DMS114 treated with DMSO at 0.1 percent for 48 hours (cell line): ENCODE data around the gene SSH2.
"Not testable (repeated sequence)": the region's sequence is repeated elsewhere in the genome, so short reads cannot be mapped to it uniquely, and the experiment has no call there.

Source experiments
- DNase-seq: peaks from one replicate; lab custom pipeline; 2025; ENCODE audit not compliant: unreplicated experiment; lab: John Stamatoyannopoulos, UW

SSH2 gene

DNA sequence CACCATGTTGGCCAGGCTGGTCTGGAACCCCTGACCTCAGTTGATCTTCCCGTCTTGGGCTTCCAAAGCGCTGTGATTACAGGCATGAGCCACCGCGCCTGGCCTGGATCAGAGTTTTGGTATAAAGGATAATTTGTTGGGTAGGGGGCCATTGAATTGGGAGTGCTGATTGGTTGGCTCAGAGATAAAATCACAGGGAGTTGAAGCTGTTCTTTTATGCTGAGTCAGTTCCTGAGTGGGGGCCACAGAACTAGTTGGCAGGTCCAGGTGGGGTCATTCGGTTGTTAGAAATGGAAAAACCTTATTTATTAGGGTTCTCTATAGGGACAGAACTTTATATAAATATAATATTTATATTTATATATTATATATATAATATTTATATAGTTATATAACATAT lies 147.1 kb downstream of the SSH2 start:
- DNase-seq: no peak

DNA sequence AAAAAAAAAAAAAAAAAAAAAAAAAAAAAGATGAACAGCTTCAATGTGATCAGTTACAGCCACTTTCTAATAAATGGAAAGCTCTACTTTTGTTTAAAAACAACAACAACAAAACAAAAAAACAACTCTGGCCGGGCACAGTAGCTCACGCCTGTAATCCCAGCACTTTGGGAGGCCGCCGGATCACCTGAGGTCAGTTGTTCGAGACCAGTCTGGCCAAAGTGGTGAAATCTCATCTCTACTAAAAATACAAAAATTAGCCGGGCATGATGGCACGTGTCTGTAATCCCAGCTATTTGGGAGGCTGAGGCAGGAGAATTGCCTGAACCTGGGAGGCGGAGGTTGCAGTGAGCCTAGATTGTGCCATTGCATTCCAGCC lies 150.2 kb downstream of the SSH2 start:
- DNase-seq: not testable (repeated sequence)

DNA sequence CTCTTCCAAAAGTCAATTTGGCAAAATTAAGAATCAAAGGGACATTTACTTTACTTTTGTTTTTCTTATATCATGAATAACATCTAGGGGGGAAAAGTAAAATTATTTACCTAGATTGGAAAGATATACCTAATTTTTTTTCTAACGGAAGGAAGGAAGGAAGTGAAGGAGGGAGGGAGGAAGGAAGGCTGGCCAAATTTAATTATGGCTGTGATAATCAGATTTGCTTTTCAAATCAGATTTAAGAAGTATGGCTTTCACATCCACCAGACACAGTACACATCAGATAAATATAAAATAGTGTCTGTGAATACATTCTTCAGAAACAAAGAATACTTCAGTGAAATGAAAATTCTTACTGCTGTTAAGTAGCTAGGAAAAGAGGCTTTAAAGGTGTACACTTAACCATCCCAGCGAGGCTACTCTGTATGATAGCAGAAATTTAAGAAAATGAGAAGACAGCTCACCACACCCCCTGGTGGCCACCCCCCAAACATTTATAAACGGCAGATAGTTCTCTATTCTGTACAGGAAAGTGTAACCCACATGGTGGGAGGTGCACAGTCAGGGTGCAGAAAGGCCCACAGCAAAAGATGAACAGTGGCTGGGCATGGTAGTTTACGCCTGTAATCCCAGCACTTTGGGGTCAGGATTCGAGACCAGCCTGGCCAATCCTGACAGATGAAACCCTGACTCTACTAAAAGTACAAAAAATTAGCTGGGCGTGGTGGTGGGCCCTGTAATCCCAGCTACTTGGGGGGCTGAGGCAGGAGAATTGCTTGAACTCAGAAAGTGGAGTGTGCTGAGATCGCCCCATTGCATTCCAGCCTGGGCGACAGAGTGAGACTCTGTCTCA lies 150.8 kb downstream of the SSH2 start:
- peak; percentile 36 for DNase-seq

DNA sequence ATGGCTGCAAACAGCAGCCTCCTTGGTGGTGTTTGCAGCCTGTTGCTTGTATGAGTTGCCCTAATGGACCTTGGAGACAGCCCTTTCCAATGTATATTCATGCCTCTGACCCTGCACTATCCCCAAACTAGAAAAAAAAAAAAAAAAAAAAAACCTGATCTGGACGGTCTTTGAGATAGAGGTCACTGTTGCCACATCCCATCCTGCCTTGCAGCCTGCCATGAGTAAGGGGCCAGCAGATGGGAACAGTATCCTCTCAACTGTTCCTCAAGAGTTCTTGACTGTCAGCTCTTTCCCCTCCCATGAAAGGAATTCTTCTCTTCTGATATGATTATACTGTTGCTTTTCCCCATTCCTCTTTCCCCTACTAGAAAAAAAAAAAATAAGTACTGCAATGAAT lies 152.4 kb downstream of the SSH2 start:
- no peak for DNase-seq

DNA sequence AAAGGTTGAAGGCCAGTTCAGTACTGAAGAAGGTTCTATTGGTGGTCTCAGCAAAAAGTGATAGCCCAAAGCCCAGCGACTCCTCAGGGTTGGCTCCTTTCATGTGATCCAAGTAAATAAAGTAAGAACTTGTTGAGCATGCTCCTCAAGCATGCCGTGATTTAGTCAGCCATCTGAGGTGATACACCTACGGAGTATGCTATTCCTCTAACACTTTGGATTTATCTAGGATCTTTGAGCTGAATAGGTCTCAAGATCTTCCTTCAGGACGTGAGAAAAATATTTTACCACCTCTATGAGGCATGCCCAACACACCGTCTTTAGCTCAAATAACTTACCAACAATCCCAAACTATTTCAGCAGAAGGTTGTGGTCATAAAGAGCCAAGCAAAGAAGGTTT lies 154.0 kb downstream of the SSH2 start:
- no peak for DNase-seq

DNA sequence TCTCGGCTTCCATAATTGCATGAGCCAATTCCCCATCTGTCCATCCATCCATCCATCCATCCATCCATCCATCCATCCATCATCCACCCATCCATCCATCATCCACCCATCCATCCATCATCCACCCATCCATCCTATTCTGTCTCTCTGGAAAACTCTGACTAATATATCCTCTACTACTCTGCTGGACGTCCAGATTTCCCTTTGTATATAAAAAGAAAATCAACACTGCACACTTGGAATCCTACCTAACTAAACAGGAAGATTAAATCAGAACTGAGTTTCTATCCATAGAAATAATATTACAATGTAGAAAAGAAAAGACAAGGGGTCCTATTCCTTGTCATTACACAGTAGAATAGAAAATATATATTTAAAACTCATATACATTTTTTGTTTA lies 157.0 kb downstream of the SSH2 start:
- DNase-seq: no peak

DNA sequence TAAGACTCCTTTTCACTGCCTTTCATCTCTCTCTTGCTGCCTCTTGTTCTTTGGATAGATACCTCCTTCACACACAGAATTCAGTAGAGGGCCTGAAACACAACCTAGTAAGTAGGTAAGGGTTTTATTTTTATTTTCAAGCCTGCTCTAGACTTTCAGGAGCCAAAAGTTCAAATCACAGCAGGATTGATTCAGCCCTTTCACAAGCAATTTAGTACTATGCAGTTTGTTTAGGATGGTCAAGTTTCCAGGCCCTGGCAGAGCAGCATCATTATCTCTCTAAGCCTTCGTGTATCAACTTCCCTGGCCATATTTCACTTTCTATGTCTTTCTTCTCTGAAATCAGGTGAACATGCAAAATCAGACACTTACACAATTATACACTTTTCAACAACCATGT lies 158.5 kb downstream of the SSH2 start:
- DNase-seq: no peak

DNA sequence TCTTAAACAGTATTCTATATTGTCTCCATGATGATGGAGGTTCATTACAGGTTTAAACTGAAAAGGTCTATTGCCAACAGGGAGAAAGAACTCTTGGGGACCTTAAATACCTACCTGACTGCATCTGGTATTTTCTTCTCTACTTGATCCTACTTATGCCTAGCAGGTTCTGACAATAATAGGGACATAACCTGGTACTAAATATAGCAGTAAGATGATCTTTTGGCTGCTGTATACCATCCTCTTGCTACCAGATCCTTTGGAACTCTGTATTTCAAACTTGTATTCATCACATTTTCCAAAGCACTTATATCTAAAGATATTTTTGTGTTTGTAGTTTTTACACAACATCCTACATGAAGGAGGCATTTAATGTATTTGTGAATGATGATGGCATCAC lies 160.8 kb downstream of the SSH2 start:
- DNase-seq: no peak

DNA sequence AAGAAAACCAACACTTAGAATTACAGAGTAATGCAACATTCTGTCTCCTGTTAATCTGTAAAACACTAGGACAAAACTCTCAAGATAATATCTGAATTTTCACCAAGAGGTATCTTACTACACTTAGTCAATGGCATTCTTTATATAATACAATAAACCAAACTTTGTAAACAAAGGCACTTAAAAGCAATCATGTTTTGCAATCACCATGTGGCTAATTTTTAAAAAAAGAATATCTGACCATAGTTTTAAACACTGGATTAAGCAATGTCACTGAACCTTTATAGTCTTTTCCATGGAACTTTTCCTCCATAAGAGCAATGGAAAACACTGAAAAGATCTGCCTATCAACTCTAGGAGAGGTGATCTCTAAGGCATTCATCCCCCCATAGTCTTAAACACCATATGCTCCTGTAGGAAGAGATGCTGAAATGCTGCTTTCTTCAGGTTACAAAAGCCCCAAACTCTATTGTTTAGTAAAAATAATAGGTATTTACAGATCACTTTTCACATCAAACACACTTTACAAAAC lies 163.2 kb downstream of the SSH2 start:
- no peak for DNase-seq

DNA sequence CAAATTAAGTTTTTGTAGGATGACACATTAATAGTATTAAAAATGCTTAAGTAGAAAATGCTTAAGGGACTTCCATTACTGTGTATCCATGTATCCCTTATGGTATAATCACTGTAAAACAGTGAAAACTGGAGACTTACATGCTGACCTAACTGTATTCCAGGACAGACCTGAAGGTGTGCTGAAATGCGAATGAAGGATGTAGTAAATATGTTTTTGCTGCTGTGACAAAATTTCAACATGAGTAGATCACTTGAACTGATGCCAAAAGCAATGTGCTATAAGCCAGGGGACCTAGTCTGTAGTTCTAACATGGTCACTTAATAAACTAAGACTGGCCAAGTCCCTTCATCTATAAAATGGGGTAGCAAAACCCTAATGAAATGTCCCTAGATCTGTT lies 165.3 kb downstream of the SSH2 start:
- no peak for DNase-seq

DNA sequence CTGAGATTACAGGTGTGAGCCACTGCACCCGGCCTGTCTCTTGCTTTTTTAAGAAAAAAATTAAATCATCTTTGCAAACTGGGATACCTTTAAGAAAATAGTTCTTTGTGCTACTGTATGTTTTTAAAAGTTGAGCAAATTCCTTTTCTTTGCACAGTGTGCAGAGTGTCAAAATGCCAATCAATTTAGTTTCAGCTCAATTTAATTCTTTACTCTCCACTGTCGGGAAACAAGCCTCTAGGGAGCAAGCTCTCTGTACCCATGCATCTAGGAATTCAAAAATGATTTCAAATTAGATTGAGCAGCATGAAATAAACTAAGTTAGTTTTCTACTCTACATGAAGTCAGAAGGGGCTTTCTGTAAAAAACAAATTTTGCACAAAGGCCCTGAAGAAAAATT lies 165.8 kb downstream of the SSH2 start:
- DNase-seq: no peak

DNA sequence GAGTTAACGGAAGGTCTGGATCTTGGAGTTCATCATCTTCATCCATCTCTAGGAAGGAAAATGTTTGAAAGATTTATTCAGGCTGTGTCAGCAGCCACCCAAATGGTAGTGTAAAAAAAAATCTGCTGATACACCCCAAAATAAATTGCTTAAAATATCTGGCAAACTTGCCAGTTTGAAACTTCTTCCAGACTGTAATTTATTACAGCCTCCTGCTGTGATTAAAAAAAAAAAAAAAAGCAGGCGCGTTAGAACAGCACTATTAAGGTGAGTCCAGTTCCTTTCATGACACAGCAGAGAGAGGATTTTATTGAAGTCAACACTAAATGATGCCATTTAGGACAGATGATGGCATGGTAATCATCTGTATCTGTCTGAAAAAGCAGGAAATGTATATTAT lies 166.8 kb downstream of the SSH2 start:
- no peak for DNase-seq

DNA sequence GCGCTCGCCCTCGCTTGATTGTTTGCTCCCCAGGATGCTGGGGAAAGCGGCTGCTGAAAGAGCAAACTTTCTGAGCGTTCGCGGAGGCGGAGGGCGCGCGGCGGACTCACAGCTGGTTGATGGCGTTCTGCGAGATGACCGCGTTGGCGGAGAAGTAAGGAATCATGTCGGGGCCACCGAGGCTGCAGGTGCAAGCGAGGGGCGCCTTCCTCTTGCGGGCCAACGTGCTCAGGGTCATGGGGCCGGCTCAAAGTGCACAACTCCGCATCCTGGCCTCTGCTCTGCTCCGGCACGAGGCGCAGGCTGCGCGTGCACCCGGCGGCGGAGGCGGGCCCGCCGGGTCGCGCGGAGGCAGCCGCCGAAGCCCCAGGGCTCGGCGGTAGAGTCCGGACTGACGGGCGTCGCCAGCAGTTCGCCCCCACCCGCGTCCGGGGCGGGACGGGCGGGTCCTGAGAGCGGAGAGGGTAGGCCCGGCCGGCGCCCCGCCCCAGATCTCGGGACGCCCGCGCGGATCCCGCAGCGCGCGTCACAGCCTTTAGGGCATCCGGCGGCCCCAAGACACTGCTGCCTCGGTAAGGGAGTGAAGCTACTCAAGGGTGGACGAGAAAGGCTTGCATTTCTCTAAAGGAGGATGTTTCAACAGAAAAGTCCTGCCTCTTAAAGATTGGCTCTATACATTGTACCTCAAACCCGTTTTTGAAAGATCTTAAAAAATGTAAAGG lies 168.8 kb downstream of the SSH2 start:
- peak; percentile 78 for DNase-seq

DNA sequence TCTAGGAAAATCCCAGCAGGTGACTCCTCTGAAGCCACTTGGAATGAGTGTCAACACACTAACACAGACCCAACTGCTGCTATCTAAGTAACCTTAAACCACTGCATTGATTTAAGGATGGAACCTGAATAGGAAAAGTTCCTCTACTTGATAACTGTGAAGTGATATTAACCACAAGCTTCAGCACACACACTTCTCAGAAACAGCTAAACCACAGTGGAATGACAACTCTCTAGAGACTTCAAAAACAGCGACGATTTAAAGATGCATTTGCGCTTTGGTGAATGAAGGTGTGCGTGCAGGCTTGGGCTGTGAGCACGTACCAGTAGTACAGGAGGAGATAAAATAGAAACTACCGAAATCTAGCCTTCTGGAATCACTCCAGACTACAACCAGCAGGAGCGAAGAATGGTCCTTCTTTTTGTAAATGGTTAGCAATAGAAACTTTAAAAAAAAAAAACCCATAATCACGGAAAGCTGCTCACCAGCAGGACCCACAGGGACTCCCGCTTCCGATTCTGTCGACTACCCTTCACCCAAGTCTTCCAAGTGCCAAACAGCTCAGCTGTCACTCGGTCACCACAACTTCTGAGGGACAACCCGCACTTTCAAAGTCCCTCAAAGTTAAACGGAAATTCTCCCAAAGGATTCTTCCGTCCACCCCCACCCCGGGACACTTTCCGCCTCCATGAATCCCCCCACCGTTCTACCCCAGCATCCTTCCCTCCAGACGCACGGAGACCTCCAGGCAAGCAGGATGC lies 169.6 kb downstream of the SSH2 start:
- DNase-seq: no peak

DNA sequence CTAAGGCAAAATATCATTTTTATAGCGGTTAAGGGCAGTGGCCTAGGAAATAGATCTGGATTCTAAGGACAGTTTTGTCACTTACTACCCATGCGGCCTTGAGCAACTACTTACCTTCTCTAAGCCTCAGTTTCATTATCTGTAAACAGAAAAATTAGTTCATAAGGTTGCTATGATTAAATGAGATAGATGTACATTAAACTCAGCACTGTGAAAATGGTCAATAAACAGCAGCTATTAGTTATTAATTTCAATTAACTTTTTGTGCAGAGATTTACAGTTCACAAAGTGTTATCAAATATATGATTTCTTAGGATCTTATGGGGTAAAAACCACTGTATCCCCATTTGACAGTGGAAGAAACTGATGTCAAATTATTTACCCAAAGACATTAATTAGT lies 171.8 kb downstream of the SSH2 start:
- DNase-seq: no peak

DNA sequence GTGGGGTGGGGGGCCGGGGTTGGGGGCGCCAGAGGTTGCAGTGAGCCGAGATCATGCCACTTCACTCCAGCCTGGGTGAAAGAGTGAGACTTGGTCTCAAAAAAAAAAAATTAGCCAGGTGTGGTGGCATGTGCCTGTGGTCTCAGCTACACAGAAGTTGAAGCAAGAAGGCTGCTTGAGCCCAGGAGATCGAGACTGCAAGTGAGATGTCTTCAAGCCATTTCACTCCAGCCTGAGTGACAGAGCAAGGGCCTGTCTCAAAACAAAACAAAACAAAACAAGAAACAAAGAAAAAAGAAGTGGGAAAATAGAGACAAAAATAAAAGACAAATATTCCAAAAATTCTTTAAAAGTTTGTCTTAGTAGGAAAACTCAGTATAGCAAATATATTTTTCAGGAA lies 172.2 kb downstream of the SSH2 start:
- no peak for DNase-seq

DNA sequence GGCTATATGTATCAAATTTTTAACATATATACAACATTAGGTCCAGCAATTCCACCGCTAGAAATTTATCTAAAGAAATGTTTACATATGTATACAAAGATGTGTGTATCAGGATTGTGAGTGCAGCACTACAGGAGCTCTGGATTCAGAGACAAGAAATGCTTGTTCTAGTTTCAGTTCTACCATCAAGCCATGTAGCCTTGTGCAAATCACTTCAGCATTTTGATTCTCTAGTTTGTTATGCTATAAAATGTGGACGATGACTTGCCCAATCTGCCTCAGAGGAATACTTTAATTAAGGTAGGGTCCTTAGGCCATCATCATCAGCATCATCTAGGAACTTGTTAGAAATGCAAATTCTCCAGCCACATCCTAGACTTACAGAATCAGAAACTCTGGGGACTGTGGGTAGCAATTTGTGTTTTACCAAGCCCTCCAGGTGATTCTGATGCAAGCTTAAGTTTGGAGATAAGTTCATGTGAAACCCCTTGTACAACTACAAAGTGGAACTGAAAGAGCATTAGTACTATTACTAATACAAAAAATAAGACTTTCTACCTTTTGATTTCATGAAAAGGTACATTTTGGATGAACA lies 176.1 kb downstream of the SSH2 start:
- no peak for DNase-seq

DNA sequence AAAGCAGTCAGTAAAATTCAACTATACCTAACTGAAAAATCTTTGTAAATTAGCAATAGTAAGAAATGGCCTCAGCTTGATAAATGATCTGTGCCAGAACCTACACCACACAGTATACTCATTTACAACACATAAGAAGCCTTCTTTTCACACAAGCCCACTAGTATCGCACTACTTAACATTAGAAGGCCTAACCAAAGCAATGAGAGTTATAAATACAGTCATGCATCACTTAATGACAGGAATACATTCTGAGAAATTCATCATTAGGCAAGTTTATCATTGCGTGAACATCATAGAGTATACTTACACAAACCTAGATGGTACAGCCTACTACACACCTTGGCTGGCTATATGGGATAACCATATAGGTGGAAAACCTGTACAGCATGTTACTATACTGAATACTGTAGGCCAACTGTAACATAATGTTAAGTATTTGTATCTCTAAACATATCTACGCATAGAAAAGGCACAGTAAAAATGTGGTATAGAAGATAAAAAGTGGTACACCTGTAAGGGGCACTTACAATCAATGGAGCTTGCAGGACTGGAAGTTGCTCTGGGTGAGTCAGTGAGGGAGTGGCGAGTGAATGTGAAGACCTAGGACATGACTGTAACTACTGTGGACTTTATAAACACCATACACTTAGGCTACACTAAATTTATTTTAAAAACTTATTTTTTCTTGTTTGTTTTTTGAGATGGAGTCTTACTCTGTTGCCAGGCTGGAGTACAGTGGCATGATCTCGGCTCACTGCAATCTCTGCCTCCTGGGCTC lies 180.8 kb downstream of the SSH2 start:
- DNase-seq: no peak

DNA sequence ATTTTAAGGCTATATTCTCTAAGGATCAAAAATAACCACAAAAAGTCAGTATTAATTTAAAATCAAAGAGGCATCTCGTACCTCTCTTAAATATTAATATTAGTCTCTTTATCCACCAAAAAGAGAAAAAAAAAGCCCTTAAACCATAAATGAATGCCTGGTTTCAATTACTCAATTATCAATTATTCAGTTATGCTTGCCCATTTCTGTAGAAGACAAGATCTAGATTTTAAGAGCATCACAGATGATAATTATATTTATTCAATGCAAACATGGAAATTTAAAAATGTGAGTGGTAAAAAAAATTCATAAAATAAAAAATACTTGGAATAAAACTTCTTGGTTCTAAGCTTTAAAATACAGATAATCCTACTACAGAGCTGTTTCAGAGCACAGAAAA lies 181.6 kb downstream of the SSH2 start:
- DNase-seq: no peak

DNA sequence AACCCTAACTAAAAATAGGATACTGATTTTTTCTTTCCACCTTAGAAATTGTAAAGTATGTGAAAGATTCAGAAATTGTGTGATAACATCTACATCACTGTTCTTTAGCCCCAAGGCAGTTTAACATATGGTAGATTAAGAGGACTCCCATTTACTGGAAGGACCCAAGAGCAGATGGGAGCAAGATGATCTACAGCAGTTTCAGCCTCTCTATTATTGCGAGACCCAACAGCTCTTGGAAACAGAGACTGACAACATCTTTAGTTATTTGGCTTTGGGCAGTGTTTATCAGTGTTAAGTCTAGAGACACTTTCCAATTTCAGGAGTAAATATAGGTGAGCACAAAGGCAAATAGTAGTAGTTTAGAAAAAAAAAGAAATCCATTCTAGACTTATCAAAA lies 182.4 kb downstream of the SSH2 start:
- DNase-seq: no peak

DNA sequence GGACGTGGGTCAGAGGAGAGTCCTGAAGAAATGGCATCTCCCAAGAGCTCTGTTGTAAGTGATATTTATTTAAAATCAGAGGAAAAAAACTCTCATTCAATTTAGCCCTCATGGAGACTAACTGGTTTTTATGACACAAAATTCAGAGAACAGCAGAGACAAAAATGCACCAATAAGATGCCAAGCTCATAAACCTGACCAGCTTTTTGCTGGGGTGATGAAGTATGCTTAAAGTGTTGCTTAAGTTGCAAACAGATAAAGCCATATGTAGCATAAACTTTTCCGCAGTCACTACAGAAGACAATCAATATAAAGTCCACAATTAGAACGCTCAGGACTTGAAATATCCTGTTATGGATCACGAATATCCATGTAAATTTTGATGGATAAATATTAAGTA lies 183.4 kb downstream of the SSH2 start:
- DNase-seq: no peak
